TTC549 (cell line): ENCODE results near the gene DNASE2B.
"Not testable (repeated sequence)": the region's sequence is repeated elsewhere in the genome, so short reads cannot be mapped to it uniquely, and the experiment has no call there.

ENCODE experiments used
- FAIRE-seq: peaks from 2 replicates; lab custom pipeline; 2012; peaks lifted over from hg19 to GRCh38; lab: Jason Lieb, UNC

The DNASE2B gene

DNA sequence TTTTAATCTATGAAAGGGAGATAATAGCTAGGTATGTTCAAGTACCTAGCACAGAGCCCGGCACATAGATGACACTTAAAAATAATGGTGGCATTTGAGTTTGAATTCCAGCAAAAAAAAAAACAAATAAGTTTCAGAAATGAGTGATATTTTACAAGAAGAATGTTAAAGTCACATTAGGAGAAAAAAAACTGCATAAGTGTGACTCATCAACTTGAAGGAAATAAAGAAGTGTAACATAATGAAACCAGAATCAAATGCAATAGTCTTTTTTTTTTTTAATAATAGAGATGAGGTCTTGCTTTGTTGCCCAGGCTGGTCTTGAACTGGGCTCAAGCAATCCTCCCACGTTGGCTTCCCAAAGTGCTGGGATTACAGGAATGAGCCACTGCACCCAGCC lies 17.1 kb downstream of the DNASE2B start:
- FAIRE-seq, result no peak

DNA sequence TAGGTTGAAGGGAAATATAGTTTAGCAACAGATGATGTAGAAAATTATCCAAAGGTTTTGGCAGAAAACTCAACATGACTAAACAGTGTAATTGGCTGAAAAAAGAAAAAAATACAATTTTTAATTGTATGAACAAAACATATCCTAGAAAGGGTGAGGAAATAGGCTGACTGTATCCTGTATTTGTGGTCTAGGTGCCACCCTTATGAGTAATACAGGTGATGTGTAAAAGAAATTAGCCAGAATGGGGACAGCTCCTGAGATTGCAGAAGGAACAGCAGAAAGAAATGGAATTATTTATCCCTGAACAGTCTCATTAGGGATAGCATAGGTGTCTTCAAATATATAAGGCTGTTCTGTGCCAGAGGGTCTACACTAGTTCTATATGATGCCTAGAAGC lies 24.6 kb downstream of the DNASE2B start:
- FAIRE-seq, result no peak

DNA sequence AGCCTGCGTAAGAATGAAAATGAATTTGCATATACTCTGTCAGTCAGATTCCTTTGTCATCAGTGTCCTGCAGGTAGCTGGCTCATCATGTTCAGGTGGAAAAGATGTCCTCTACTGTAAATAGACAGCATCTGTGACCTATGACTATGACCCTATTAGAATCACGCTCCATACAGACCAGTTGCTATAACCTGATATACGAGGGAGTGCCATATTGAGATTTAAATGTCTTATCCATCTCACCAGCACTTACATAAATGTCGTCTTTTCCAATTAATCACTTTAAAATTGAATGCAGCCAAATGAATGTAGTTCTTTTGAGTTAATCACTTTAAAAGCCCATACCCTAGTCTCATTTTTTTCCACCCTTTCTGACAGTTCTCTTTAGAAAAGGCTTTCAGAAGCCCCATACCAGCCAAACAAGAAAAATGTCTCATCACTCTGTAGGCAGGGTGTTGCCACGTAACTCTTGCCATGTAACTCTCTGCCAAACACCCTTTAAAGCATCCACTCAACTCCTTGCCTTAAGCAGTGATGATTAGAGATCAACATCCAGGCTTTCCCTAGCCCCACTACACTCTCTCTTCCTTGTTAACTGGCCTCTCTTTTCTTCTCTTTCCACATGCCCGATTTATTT lies 26.3 kb downstream of the DNASE2B start:
- FAIRE-seq, result no peak

DNA sequence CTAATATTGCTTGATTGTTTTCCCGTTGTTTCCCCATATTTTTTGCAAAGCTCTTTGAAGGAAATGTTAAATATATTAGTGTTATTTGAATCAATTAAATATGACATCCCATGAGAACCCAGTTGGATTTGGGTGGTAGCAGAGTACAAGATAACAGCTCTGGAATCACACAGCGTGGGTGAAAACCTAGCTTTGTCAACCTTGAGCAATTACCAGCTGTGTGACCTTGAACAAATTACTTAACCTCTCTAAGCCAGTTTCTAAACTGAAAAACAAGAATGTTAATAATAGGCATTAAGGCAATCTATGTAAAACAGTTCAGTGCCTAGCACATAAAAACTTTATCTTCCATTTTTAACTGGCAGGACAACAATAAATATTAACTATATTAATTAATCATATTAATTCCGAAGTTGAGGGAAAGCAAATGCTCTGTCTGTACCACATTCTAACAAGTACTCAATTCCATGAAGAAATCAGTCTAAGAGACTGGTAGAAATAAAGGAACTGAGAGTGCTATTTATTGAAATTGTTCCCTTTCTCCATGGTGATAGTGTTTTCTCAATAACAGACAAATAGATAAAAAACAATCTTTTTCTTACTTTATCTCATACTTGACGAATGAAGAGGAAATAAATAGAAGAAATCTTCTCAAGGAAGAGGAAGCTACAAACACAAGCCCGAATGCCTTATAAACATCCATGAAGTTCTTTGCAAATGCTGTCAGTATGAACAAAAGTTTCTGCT lies 27.0 kb downstream of the DNASE2B start:
- FAIRE-seq, result no peak

DNA sequence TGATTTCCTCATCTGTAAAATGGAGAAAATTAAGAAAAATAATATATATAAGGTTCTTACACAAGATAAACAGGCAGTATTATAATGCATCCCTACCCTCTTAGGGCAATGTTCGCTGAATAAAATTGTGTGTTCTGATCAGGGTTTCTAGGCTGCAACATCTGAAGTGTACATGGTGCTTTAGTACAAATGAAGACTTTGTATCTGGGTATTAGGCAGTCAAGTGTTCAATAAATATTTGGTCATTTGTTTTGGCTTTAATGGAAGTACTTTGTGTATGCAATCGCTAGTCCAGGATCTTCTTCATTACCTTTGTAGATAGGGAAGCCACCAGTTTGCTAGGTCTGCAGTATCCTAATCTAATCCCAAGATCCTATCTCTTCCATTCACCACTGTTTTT lies 28.1 kb downstream of the DNASE2B start:
- no peak for FAIRE-seq

DNA sequence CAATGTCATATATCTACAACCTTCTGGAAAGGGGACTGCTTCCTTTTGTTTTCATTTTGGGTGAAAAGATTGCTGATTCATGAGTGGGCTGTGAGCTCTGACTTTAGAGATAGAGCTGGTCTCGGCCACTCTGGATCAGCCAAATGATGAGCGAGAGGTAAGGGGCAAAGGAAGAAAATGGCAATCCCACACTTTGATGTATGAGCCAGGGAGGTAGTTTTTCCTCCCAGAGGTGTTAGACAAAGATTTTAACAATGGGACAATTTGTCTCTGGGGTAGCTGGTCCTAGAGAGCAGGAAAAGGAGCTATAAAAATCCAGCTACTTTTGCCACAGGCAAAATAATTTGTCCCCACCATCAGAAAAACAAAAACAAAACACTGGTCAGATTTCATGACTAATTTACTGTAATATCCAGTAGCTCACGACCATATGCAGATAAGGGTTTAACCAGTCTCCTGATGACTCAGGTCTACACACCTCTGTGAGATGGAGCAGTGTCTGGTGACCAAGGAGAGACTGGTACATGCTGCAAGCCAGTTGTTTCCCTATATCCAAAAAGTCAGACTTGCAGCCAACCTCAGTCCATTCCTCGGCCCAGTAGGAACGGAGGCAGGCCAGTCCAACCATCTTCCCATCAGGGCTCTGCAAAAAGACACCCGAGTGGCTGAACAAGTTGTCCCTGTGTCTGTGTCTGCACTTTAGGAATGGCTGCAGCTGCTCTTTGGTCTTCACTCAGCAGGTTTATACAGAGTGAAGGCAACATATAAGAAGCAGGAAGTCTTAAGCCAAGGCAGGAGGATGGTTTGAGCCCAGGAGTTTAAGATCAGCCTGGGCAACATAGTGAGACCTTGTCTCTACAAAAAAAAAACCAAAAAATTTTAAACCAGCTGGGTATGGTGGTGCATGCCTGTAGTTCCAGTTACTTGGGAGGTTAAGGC lies 29.2 kb downstream of the DNASE2B start:
- FAIRE-seq, result no peak

DNA sequence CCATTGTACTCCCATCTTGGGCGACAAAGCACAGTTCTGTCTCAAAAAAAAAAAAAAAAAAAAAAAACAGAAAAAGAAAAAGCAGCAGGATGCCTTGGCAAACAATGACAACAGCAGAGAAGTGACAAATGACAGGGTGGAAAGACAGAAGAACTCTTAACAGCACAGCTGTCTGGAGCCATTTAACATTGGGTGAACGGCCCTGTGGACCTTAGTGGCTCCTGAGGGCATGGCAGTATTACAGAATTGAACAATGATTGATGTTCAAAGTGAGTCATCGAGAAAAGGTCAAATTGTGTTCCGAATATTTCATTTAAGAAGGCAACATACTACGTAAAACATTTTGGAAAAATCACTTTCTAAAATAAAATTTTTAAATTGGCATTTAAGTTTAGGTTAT lies 30.0 kb downstream of the DNASE2B start:
- FAIRE-seq, result no peak

DNA sequence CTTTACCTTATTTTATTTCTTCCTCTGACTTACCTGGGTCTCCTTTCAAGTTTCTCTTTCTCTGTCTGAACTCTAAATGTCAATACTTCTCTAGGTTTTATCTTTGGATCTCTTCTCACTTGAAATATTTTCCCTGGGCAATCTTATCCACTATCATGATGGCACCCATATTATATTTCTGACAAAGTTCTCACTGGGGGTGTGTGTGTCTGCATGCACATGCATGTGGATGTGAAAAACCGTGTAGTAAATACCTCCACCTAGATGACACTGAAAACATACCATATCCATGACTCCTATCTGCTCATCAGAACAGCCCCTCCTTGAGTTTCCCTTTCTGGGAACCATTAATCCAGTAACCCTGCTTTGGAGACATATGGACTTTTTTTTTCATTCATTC lies 30.9 kb downstream of the DNASE2B start:
- FAIRE-seq, result no peak

DNA sequence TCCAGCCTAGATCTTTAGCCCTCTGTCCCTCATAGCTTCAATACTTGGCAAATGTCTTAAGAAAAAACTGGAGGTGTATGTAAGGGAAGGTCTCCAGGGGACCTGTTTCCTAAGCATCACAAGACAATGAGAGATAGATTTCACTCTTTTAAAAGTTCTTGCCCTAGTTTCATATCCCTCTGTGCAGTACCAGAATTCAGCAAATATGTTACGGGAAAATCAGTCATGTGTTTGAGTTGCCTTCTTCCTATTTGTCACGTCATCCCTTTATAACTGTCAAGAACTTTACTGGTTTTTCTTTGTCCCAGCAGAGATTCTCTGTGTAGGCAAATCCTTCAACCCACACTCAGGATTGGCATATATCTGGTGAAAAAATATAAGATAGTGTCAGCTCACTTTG lies 32.3 kb downstream of the DNASE2B start:
- no peak for FAIRE-seq

DNA sequence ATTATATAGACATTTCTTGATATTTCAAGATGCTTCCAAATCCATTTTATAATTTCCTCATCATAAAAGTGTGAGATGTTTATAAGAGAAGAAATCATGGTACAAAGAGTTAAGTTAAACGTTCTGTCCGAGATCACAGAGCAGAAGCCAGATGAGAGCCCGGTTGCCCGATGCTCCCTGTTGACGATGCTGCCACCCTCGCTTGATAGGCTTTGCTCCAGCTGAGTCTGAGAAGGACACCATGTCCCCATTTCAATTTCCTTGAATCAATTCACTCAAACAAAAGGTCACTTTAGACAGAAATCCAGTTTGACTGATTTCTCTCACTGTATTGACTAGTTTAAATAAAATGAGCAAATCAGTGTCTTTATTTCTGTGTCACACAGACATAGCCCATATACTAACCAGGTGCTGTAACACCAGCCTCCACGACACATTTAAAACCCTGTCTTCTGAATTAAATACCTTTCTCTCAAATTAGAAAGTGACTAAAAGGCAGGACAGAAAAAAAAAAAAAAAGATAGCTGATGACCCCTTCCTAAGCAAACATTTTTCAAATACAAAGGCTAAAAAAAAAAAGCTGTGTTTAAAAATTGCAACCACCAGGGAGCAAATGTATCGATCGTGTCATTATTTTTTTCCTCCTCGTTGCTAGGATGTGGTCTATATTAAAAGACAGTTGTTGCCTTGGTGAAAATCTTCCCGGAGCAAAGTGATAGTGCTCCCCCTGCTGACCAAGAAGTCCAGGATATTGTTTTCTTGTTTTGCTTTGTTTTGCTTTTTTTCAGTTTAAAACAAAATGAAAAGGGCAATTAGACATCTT lies 35.2 kb downstream of the DNASE2B start:
- peak; percentile 93 for FAIRE-seq

DNA sequence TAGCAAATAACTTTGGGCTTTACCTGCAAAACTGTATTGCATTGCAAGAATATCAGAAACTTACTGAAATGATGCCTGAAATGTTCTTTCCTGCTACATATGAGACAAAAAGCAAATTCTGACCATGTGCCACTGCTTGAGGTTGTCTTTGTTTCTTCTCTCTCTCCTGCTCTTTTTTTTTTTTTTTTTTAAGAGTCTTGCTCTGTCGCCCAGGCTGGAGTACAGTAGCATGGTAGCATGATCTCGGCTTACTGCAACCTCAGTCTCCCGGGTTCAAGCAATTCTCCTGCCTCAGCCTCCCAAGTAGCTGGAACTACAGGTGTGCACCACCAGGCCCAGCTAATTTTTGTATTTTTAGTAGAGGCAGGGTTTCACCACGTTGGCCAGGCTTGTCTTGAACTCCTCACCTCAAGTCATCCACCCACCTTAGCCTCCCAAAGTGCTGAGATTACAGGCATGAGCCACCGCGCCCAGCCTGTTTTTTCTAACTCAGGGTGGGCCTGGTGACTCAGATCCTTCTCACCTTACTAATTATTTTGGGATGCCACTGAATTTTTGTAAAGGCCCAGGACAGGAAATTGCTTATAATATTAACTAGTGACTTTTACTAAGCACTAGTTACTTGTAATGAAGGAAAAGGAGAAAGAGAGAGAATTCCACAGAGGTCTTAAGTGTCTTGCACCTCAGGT lies 35.9 kb downstream of the DNASE2B start:
- no peak for FAIRE-seq

DNA sequence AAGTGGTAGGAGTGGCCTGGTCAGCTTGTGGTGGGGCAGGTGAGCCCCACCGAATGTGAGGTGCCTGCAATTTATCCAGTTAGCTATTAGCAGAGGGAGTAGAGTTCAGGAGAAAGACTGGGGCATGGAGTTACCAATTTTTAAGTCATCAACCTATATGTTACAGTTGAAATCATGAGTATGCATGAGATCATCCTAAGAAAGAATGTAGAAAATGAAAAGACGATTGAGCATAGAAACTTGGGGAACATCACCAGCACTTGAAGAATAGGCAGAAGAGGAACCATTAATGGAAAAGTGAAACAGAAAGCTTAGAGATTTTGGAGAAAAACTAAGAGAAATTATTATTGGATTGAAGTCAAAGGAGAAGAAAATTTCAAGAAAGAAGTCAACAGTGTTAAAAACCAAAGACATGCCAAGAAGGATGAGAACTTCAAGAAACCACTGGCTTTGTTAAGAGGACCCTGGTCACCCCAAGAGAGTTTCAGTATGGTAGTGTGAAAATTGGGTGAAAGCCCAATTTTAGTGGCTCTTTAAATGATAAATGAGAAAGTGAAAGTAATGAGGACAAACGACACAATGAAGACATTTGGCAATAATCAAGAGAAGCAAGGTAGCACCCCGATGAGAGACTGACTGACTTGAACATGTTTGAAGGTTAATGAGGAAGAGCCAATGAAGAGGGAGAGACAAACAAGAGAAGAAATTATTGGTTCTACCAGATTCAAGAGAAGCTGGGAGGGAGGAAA lies 36.7 kb downstream of the DNASE2B start:
- no peak for FAIRE-seq

DNA sequence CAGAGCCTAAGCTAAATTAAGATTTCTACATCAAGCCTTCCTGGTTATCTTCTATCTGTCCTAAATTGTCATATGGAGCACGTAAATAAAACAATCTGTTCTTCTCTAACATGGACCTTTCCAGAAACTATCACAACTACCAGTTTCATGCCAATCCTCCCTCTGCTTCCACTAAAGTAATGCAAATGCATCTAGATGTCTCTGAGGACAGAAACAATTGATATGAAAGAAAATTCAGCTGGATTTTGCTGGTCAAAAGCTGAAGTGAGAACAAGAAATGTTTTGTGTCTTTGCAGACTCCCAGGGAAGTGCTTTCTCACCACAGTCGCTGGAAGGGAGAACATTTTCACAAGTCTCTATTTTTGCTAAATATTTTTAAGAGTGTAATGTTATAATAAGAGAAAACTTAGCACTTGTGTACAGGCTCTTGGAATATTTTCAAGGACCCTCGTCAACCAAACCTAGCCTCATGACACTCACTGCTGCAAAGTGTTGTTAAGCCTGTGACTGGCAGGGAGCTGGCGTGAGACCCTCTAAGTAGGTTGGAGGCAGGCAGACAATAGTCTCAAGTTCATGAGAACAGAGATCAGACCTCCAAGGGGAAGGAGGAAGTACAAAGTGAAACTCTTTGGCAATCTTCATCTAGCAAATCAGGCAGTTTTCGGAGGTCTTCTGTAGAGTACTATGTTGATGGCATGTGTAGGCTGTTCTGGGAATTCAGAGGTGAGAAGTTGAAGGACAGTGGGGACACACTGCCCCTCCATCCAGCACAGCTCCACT lies 38.8 kb downstream of the DNASE2B start:
- no peak for FAIRE-seq

DNA sequence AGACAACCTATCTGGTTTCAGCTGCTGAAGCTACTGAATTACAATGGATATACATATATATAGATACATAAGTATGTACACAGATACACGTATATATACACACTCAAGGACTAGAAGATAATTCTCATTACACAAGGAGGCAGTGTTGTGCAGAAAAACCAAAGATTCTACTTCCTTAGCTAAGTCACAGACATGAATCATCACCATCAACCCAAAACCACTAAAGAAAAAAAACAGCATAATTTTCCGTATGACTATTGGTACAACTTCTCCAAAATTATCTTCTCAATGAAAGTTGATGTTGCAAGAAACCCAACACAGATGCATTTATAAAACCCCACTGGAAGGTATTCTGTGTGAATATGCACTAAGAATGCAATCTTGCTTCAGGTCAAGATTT lies 44.0 kb downstream of the DNASE2B start:
- peak; percentile 66 for FAIRE-seq

DNA sequence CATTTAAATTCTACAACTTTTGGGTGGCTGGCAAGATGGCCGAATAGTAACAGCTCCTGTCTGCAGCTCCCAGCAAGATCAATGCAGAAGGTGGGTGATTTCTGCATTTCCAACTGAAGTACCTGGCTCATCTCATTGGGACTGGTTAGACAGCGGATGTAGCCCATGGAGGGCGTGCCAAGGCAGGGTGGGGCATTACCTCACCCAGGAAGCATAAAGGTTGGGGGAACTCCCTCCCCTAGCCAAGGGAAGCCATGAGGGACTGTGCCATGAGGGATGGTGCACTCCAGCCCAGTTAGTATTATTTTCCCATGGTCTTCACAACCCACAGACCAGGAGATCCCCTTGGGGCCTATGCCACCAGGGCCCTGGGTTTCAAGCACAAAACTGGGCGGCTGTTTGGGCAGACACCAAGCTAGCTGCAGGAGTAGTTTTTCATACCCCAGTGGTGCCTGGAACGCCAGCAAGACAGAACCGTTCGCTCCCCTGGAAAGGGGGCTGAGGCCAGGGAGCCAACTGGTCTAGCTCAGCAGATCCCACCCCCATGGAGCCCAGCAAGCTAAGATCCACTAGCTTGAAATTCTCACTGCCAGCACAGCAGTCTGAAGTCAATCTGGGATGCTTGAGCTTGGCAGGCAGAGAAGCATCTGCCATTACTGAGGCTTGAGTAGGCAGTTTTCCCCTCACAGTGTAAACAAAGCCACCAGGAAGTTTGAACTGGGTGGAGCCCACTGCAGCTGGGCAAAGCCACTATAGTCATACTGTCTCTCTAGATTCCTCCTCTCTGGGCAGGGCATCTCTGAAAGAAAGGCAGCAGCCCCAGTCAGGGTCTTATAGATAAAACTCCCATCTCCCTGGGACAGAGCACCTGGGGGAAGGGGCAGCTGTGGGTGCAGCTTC lies 44.7 kb downstream of the DNASE2B start:
- not testable (repeated sequence) for FAIRE-seq

DNA sequence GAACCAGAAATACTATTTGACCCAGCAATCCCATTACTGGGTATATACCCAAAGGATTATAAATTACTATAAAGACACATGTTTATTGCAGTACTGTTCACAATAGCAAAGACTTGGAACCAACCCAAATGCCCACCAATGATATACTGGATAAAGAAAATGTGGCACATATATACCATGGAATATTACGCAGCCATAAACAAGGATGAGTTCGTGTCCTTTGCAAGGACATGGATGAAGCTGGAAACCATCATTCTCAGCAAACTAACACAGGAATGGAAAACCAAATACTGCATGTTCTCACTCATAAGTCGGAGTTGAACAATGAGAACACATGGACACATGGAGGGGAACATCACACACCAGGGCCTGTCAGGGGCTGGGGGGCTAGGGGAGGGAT lies 50.4 kb downstream of the DNASE2B start:
- not testable (repeated sequence) for FAIRE-seq

DNA sequence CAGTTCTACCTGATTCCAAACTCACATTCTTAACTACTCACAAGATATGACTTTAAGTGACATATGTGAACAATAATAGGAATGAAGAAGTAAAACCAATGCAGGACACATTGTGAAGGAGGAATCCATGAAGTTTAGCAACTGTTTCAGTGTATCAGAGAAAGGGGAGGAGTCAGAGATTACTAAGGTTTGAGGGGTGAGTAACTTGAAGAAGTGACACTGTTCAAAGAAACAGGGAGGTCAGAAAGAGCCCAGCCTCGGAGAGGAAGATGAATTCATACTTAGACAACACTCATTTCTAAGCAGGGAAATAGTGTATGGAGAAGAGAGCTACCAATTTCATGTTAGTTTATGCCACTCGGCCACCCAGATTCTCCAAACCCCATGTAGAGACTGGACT lies 52.6 kb downstream of the DNASE2B start:
- no peak for FAIRE-seq

DNA sequence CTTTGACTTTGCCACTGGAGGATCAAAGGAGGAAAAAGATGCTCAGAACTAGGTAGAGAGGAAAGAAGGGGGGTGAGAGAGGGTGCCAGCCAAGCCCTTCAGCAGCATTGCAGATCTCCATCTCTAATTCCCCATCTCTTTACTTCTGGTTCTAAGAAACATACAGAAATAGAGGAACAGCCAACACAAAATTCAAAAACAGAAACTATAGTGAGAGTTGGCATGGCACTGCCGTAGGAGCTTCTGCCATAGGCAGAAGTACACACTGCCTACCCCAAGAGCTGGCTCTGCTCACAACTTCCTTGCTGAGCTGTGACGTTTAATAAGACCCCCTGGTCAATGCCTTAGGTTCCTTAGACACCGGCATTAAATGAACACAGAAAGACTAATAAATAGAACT lies 54.2 kb downstream of the DNASE2B start:
- no peak for FAIRE-seq

DNA sequence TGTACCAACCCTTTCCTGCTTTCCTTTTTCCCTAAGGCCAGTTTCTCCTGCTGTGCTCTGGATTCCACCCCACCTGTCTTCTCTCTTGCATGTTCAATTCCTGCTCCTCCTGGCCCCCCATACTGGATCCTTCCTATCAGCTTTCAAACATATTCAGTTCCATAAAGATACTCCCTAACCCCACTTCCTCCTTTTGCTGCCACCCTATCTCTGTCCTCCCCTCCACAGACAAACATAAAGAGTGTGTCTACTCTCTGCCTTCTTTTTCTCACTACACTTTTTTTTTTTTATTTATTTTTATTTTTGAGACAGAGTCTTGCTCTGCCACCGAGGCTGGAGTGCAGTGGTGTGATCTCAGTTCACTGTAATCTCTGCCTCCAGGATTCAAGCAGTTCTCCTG lies 63.8 kb downstream of the DNASE2B start:
- FAIRE-seq, result no peak
